Stimulated activated CD8-positive, alpha-beta memory T cell treated with anti-CD3 and anti-CD28 coated beads, Interleukin-12 subunit alpha, Interleukin-12 subunit beta, amount 100 ng/mL, for 4 hours (primary cell): Measurements from ENCODE around the gene PSMA7.

Experiments used
- DNase-seq: peaks from one replicate; pipeline ENCODE4 v3.0.0-alpha.2; 2020; ENCODE audit warnings: low read depth

PSMA7 gene

DNA sequence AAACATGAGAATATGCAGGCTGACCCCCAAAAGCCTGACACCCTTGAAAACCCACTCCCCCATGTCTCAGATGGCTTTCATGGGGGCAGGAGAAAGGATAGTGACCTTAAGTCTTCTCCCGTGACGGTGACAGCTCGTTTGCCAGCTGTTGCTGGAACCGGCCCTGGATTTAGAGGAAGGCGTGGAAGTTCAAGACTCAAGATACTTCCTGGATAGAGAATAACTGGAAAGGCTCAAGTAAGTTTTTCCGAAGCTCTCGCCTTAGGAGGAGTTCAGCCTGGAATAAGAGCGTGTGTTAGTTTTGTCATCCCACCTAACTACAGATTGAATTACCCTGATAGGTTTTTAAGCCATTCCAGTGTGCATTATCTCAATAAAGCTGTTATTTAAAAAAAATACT, 28.1 kb upstream of the PSMA7 start:
- DNase-seq = no peak

DNA sequence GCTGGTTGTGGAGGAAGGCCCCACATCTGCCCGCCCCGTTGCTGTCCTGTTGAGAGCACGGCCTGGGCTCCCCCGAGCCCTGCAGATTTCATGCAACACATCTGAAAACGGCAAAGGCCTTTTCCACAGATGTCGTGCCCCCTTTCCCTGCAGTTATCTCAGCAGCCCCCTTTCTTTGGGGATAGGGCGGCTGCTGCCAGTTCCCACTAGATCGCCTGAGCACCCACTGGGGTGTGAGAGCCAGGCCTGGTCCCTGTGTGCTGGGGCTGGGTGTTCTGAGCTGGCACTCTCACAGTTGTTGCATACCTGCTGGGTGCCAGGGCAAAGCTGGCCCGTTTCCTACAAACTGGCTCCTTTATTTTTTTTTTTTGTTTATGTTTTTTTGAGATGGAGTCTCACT, 27.3 kb upstream of the PSMA7 start:
- DNase-seq = no peak

GRCh38 chr20:62168890-62169435, 25.8 kb upstream of the PSMA7 start:
- no peak for DNase-seq

GRCh38 chr20:62168061-62168460, 24.9 kb upstream of the PSMA7 start:
- no peak for DNase-seq

- DNase-seq = no peak
These were observed 24.3 kb upstream of the PSMA7 start for GRCh38 chr20:62167474-62167873.

GRCh38 chr20:62165762-62166399, 22.7 kb upstream of the PSMA7 start:
- DNase-seq = no peak

GRCh38 chr20:62164879-62165761, 21.9 kb upstream of the PSMA7 start:
- no peak for DNase-seq

- no peak for DNase-seq
These were observed 21.0 kb upstream of the PSMA7 start for GRCh38 chr20:62163986-62164762.

GRCh38 chr20:62163485-62163865, 20.3 kb upstream of the PSMA7 start:
- no peak for DNase-seq

GRCh38 chr20:62162765-62163484, 19.7 kb upstream of the PSMA7 start:
- no peak for DNase-seq

DNA sequence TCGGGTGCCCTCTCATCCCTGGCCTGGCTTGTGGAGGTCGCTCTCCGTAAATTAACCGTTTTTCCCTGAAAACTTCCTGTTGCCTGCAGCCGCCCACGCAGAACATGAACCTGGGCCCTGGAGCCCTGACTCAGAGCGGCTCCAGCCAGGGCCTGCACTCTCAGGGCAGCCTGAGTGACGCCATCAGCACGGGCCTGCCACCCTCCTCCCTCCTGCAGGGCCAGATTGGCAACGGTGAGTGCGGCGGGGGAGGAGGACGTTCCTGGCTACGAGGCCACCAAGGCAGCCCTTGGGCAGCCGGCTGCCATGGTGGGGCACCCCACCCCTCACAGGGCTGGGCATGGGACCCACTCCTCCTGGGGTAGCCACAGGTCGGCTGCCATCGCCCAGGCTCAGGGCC, 18.2 kb upstream of the PSMA7 start:
- no peak for DNase-seq

GRCh38 chr20:62160876-62161275, 17.7 kb upstream of the PSMA7 start:
- DNase-seq = no peak

- no peak for DNase-seq
These were observed 17.1 kb upstream of the PSMA7 start for GRCh38 chr20:62160253-62160652.

DNA sequence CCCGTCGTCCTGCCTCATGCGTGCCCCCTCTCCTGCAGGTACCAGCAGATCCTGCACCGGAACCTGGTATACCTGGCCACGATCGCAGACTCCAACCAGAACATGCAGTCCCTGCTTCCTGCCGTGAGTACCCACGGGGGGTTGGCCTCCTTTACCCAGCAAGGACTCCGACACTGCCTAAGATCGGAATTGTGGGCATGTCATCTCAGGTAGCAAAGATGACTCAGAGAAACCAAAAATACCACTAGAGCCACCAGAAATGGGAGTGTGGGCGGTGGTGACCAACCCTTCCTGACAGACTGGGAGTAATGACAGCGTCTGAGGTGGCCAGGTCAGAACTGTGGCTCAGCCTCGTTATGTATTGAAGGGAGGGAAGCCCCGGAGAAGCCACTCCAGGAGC, 16.6 kb upstream of the PSMA7 start:
- peak; percentile 24 for DNase-seq

GRCh38 chr20:62159052-62159451, 15.9 kb upstream of the PSMA7 start:
- no peak for DNase-seq

GRCh38 chr20:62158541-62158940, 15.3 kb upstream of the PSMA7 start:
- DNase-seq = no peak

DNA sequence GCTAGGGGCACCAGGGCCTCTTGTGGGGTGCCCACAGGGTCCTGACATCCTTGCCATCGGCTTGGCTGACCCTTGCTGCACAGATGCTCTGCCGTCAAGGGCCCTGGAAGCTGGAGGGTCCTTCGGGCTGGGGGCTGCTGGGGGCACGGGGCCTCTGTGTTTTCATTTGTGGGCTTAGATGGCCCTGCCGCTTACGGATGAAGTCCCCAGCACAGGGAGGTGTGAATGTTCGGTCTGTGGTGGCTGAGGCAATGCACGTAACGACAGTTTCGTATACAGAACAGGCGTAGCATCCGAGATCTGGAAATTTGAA, 14.8 kb upstream of the PSMA7 start:
- no peak for DNase-seq

GRCh38 chr20:62157387-62158087, 14.3 kb upstream of the PSMA7 start:
- no peak for DNase-seq

GRCh38 chr20:62156592-62157386, 13.6 kb upstream of the PSMA7 start:
- peak; percentile 39 for DNase-seq

DNA sequence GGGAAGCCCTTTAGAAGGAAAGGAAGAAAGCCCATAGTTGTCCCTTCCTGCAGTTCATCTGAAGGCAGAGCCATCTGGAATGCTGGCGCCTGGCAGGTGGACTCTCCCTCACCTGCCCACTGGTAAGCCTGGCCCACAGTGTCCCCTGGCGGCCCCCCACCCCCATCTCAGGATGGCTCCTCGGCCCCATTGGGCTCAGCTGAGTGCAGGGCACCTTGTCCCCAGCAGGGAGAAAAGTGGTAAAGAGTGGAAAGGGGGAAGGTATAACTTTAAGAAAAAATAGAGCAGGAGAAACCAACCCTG, 13.0 kb upstream of the PSMA7 start:
- no peak for DNase-seq
